Karpas-422 (cell line): ENCODE measurements around the gene VWA1. TPM values are rescaled to one million over a fixed set of nuclear protein-coding genes. Genes with fewer than 3 reads are reported as not detected.
"Not testable (repeated sequence)": the region's sequence is repeated elsewhere in the genome, so short reads cannot be mapped to it uniquely, and the experiment has no call there.

ENCODE experiments used
- DNase-seq: peaks from one replicate; pipeline ENCODE4 v3.0.0-alpha.2; 2015
- H2AFZ ChIP-seq: fragments of 200-600 bp; sonication (generic); 2 replicates; pipeline ENCODE4 v1.6.1; 2014; ENCODE audit warnings: antibody characterized with exemption, low read length, mixed read lengths
- H3K27ac ChIP-seq: fragments of 200-600 bp; sonication (generic); 2 replicates; pipeline ENCODE4 v1.5.1; 2014; ENCODE audit warnings: mild to moderate bottlenecking, low read length, moderate library complexity
- H3K27me3 ChIP-seq: fragments of 200-600 bp; sonication (generic); 2 replicates; pipeline ENCODE4 v1.6.1; 2014; ENCODE audit warnings: low read length, mixed read lengths
- H3K36me3 ChIP-seq: fragments of 200-600 bp; sonication (generic); 2 replicates; pipeline ENCODE4 v1.6.1; 2014; ENCODE audit warnings: low read length, mixed read lengths; ENCODE audit not compliant: insufficient read depth
- H3K4me1 ChIP-seq: fragments of 200-600 bp; sonication (generic); 2 replicates; pipeline ENCODE4 v1.6.1; 2014; ENCODE audit warnings: mild to moderate bottlenecking, low read length, mixed read lengths
- H3K4me2 ChIP-seq: fragments of 200-600 bp; sonication (generic); 2 replicates; pipeline ENCODE4 v1.6.1; 2014; ENCODE audit warnings: low read length, low read depth, mild to moderate bottlenecking; ENCODE audit not compliant: poor library complexity, severe bottlenecking
- H3K4me3 ChIP-seq: fragments of 200-600 bp; sonication (generic); 2 replicates; pipeline ENCODE4 v1.5.1; 2014; ENCODE audit warnings: mild to moderate bottlenecking, antibody characterized with exemption, low read length, mixed read lengths
- H3K79me2 ChIP-seq: fragments of 200-600 bp; sonication (generic); 2 replicates; pipeline ENCODE4 v1.6.1; 2014; ENCODE audit warnings: mild to moderate bottlenecking, low read length, mixed read lengths
- H3K9ac ChIP-seq: fragments of 200-600 bp; sonication (generic); 2 replicates; pipeline ENCODE4 v1.6.0; 2014; ENCODE audit warnings: low read length
- H3K9me2 ChIP-seq: fragments of 200-600 bp; sonication (generic), shearing (Covaris generic); replicated peaks from 2 replicates; pipeline ENCODE4 v1.6.0; 2014; ENCODE audit warnings: mild to moderate bottlenecking, low read length, moderate library complexity; ENCODE audit not compliant: insufficient read depth
- H3K9me3 ChIP-seq: fragments of 300-700, 200-600 bp; sonication (generic); 2 replicates; pipeline ENCODE4 v1.6.1; 2014; ENCODE audit warnings: low read length, mixed read lengths
- H4K20me1 ChIP-seq: fragments of 200-600 bp; sonication (generic); 2 replicates; pipeline ENCODE4 v1.6.1; 2014; ENCODE audit warnings: mild to moderate bottlenecking, antibody characterized with exemption, low read length, low read depth; ENCODE audit not compliant: insufficient read depth
- total RNA-seq: library from RNA; depleted of rRNA; stranded (reverse); fragments of >200 nt; shearing (Covaris generic); gene quantifications from 2 replicates; pipeline ENCODE4 v1.2.3, GENCODE V29; 2014; ENCODE audit warnings: low replicate concordance

The VWA1 gene
- total RNA-seq, 1 experiment from 2014 or later: not detected

DNA sequence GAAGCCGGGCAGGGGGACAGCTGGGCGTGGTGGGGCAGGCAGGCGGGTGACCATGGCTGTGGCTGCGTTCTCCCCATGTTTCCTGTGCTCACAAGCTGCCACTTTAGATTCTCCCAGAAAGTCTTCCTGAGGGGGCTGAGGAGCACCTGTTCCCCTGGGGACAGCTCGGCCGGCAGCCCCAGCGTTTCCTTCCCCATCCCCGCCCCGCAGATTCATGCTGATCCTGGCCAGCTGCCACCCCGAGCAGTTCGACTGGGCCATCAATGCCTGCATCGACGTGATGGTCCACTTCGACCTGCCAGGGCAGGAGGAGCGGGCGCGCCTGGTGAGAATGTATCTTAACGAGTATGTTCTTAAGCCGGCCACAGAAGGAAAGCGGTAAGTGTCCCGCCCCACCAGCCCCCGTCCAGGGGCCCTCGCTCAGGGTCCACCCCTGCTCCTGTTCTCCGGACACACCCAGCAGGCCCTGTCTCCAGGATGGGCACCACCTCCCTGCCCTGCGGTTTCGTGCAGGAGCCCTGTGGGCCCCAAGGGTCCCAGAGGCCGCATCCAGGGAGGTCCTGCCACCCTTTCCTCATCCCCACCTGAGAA, 25.1 kb downstream of the VWA1 start:
- DNase-seq: no peak
- H3K36me3 ChIP-seq: no peaks in the 10 kb centered on the region
- H3K4me3 ChIP-seq: no peak overlapping the region
- H3K4me2 ChIP-seq: no peak overlapping the region
- H3K27me3 ChIP-seq: no peaks in the 10 kb centered on the region
- H3K79me2 ChIP-seq: no peaks in the 10 kb centered on the region
- H3K9ac ChIP-seq: no peak overlapping the region
- H3K27ac ChIP-seq: no peak overlapping the region
- H3K9me3 ChIP-seq: no peaks in the 10 kb centered on the region
- no peaks in the 10 kb centered on the region; the same call in 1 of the 2 replicates for H3K4me1 ChIP-seq
- H2AFZ ChIP-seq: no peak overlapping the region
- no peaks in the 10 kb centered on the region for H4K20me1 ChIP-seq
- H3K9me2 ChIP-seq: no peaks in the 10 kb centered on the region

DNA sequence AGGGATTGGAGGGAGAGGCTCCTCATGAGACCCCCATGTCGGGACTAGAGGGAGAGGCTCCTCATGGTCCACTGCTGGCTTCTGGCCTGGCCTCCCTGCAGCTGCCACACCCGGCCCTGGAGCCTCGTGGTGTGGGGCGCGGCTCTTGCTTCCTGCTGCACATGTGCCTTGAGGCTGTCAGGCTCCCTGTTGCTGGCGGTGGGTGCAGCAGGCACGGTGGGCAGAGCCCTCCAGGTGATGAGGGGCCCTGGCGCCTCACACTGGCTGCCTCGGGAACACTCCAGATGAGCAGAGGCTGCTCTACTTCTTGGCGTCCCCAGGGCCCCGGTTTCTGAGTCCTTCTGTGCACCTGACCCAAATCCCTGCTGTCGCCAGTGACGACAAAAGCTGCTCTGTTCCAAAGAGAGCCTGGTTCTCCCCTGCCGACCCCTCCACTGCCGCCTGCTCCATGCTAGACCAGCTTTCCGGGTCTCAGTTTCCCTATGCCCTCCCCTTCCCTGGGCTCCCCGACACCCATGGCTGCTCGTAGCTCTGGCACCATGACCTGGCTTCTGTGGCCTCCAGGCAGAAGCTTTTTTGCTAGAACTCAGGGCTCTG, 26.3 kb downstream of the VWA1 start:
- no peaks in the 10 kb centered on the region for H3K27me3 ChIP-seq
- H3K4me2 ChIP-seq: peak overlapping the region; percentile 15
- DNase-seq: no peak
- no peak overlapping the region for H2AFZ ChIP-seq
- H3K4me1 ChIP-seq: no peaks in the 10 kb centered on the region; the same call in 1 of the 2 replicates
- H3K36me3 ChIP-seq: no peaks in the 10 kb centered on the region
- no peak overlapping the region for H3K27ac ChIP-seq
- H3K4me3 ChIP-seq: no peak overlapping the region
- no peaks in the 10 kb centered on the region for H4K20me1 ChIP-seq
- H3K9me2 ChIP-seq: no peaks in the 10 kb centered on the region
- no peak overlapping the region for H3K9ac ChIP-seq
- H3K9me3 ChIP-seq: no peaks in the 10 kb centered on the region
- H3K79me2 ChIP-seq: no peaks in the 10 kb centered on the region

DNA sequence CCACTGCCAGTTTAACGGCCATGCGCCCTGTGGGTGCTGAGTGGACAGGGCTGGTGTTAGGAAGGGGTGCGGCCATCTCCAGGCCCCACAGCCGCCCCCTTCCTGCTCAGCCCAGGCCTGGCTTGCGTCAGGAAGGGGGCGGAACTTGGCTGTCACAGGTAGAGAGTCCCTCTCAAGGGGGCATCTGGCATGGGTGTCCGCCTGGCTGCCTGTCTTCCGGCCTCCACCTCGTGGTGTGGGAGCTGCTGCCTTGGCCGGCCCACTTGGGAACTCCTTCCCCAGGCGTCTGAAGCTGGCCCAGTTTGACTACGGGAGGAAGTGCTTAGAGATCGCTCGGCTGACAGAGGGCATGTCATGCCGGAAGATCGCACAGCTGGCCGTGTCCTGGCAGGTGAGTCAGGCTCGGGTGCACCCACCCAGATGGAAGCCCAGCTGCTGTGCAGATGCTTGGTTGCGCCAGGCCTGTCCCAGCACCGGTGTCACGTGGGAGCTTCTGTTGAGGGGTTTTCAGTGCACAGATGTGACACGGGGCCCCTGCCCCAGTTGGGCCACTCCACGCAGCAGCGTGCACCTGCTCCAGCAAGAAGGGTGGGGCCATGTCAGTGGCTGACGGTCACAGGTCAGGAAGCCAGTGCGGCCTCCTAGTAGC, 27.0 kb downstream of the VWA1 start:
- Histone ChIP-seq H3K4me3 (no peak overlapping the region), H3K79me2 (no peaks in the 10 kb centered on the region), H3K4me2 (peak overlapping the region; percentile 15)

DNA sequence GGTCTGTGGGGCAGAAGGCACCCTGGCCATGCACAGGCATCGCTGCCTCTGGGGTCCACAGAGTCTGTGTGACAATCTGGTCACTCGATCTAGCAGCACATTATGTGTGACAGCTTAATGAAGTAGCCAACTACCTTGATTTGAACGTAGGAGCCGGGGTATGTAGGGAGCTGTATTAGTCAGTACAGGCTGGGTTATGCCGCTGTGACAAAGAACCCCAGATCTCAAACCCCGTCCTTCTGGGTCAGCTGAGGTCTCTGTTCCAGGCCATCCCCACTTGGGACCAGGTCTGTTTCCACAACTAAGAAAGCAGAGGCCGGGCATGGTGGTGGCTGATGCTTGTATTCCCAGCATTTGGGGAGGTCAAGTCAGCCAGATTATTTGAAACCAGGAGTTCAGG, 27.8 kb downstream of the VWA1 start:
- Histone ChIP-seq H3K4me2 (no peak overlapping the region), H3K9ac (no peak overlapping the region), H3K27me3 (no peaks in the 10 kb centered on the region), H2AFZ (no peak overlapping the region), H3K4me1 (no peaks in the 10 kb centered on the region; the same call in 1 of the 2 replicates), H3K27ac (no peak overlapping the region), H4K20me1 (no peaks in the 10 kb centered on the region), H3K79me2 (no peaks in the 10 kb centered on the region), H3K36me3 (no peaks in the 10 kb centered on the region), H3K4me3 (no peak overlapping the region), H3K9me2 (no peaks in the 10 kb centered on the region), H3K9me3 (no peaks in the 10 kb centered on the region)
- no peak for DNase-seq

More for the DNA sequence above, 27.0 kb downstream of the VWA1 start:
- H3K36me3 ChIP-seq: no peaks in the 10 kb centered on the region
- H3K9me3 ChIP-seq: no peaks in the 10 kb centered on the region
- H3K27me3 ChIP-seq: no peaks in the 10 kb centered on the region
- H2AFZ ChIP-seq: no peak overlapping the region
- H4K20me1 ChIP-seq: no peaks in the 10 kb centered on the region
- no peaks in the 10 kb centered on the region for H3K9me2 ChIP-seq
- H3K9ac ChIP-seq: no peak overlapping the region
- H3K4me1 ChIP-seq: no peaks in the 10 kb centered on the region; the same call in 1 of the 2 replicates
- DNase-seq: peak; percentile 65
- H3K27ac ChIP-seq: no peak overlapping the region

DNA sequence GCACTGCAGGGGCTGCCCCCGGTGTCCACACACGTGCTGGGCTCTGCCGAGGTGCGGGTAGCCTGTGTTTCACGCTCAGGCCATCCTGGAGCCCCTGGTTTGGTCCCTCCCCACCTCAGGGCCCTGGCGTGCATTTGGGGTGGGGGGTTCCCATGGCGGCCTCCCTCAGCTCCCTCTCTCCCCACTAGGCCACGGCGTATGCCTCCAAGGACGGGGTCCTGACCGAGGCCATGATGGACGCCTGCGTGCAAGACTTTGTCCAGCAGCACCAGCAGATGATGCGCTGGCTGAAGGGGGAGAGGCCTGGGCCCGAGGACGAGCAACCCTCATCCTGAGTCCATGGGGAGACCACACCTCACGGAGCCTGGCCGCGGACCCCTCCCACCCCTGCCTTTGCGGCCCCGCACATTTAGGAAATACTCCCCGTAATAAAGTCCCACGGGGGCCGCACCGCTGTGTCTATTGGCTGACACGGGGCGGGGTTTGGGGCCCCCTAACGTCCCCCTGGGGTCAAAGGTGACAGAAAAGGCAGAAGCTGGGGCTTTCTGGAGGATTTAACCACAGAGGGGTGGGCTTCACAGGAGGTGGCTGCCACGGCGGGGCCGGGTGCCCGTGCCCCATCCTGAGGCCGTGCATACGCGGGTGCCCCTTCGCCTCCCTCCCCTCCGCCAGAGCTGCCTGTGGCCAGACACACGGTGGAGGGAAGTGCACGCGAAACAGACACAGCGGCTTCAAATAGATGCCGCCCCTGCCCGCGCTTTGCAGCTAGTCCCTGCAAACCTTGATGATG, 32.9 kb downstream of the VWA1 start:
- not testable (repeated sequence) for DNase-seq, H3K4me3 ChIP-seq, H4K20me1 ChIP-seq, H3K27me3 ChIP-seq, H3K4me2 ChIP-seq, H3K9me3 ChIP-seq, H3K36me3 ChIP-seq, H3K9me2 ChIP-seq, H2AFZ ChIP-seq, H3K27ac ChIP-seq, H3K9ac ChIP-seq
- H3K4me1 ChIP-seq: peaks cover 20% of the 10 kb centered on the region
- peaks cover 15% of the 10 kb centered on the region for H3K79me2 ChIP-seq

DNA sequence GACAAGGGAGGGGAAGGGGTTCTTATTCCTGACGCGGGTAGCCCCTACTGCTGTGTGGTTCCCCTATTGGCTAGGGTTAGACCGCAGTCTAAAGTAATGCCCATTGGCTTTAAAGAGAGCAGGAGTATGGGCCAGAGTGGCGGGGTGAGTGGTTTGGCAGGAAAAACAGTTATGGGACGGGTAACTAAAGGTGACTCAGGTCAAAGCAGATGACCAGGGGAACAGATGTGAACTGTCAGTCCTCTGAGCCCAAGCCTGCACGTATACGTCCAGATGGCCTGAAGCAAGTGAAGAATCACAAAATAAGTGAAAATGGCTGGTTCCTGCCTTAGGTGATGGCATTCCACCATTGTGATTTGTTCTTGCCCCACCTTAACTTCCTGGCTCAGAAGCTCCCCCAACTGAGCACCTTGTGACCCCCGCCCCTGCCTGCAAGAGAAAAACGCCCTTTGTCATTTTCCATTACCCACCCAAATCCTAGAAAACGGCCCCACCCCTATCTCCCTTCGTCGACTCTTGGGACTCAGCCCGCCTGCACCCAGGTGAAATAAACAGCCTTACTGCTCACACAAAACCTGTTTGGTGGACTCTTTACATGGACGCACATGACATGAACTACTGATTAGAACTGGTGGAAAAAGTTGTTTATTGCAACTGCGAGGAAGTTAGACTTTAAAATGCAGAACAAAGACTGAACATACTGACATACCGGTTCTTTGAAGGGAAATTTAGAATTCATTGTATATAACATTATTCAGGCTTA, 35.3 kb downstream of the VWA1 start:
- Histone ChIP-seq H3K79me2 (peaks cover 27% of the 10 kb centered on the region), H3K4me1 (peaks cover 23% of the 10 kb centered on the region), H3K27me3 (no peaks in the 10 kb centered on the region), H3K27ac (peak overlapping the region; percentile 77), H3K9me3 (no peaks in the 10 kb centered on the region), H3K9me2 (no peaks in the 10 kb centered on the region), H3K4me2 (peak overlapping the region; percentile 87), H3K36me3 (no peaks in the 10 kb centered on the region), H4K20me1 (peaks cover 15% of the 10 kb centered on the region), H3K4me3 (peak overlapping the region; percentile 80), H3K9ac (peak overlapping the region; percentile 81), H2AFZ (peak overlapping the region; percentile 70)
- DNase-seq: peak; percentile 77

DNA sequence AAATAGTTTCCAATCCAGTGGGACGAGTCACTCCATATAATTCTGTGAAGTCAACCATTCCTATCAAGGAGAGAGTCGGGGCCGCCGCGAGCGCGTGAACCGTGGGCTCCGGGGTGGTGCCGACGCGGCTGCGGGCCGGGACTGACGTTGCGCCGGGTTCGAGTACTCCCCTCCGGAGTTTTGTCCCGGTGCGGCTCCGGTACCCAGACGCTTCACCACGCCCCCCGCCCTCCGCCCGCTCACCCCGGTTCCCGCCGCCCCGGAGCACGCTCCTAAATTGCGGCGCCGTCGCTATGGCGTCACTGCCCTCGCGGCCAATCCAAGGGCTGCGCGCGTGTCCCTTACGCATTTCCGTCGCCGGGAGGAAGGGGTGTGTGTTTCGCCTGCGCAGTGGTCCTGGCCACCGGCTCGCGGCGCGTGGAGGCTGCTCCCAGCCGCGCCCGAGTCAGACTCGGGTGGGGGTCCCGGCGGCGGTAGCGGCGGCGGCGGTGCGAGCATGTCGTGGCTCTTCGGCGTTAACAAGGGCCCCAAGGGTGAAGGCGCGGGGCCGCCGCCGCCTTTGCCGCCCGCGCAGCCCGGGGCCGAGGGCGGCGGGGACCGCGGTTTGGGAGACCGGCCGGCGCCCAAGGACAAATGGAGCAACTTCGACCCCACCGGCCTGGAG, 36.0 kb downstream of the VWA1 start, which contains the start of gene ATAD3B:
ATAD3B (plus strand) TSS at position 377 of the 664 bp plus-strand sequence; CDS start at position 497, 120 bp downstream.
- peaks cover 15% of the 10 kb centered on the region for H4K20me1 ChIP-seq

More for the DNA sequence above, 36.0 kb downstream of the VWA1 start, which contains the start of gene ATAD3B:
- H3K27ac ChIP-seq: peak within 1 kb of the TSS; percentile 77
- H2AFZ ChIP-seq: peak within 1 kb of the TSS; percentile 70
- H3K36me3 ChIP-seq: no peaks in the 10 kb centered on the region
- no peaks in the 10 kb centered on the region for H3K9me3 ChIP-seq
- peaks cover 23% of the 10 kb centered on the region for H3K4me1 ChIP-seq
- peak within 1 kb of the TSS; percentile 81 for H3K9ac ChIP-seq
- H3K27me3 ChIP-seq: no peaks in the 10 kb centered on the region
- peak within 1 kb of the TSS; percentile 80 for H3K4me3 ChIP-seq
- DNase-seq: peak; percentile 97
- H3K4me2 ChIP-seq: peak within 1 kb of the TSS; percentile 87
- no peaks in the 10 kb centered on the region for H3K9me2 ChIP-seq
- peaks cover 27% of the 10 kb centered on the region for H3K79me2 ChIP-seq
